Thyroid gland (tissue), 4 donors: Measurements from ENCODE around the gene CCDC68.

Experiments used
- POLR2A ChIP-seq, 2 donors: fragments of 450-650 bp; IDR thresholded peaks; one replicate each; pipeline ENCODE4 v1.6.1; 2017; ENCODE audit warnings: antibody characterized with exemption in 2 of 2, mild to moderate bottlenecking in 2 of 2, moderate library complexity in 1 of 2
- TF ChIP-seq, protein P1 (sequence below), 6 experiments: fragments of 200-600 bp in 3 of 6; fragments of 450-650 bp in 3 of 6; sonication (generic) in 3 of 6; IDR thresholded peaks; one replicate each; pipeline ENCODE4 v1.5.1; 2016 to 2019; ENCODE audit warnings: antibody characterized with exemption in 6 of 6, mild to moderate bottlenecking in 2 of 6, inconsistent platforms in 1 of 6, moderate library complexity in 1 of 6

DNA sequence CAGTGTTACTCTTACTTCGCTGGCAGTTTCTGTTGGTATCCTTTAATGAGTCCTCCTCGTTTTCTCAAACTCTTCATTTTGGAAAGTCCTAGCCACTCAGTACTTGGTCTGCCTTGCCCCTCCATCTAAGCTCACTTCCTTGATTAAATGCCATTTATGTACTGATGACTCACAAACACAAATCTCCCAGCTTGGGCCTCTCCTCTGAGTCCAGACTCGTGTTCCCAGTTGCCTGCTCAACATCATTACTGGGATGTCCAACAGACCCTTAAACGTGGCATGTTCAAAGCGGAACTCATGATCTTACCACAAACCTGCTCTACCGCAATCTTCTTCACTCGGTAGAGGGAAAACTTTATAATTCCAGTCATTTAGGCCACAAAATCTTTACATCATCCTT lies 13.8 kb upstream of the CCDC68 start:
- TF ChIP-seq POLR2A (IDR thresholded peaks at IDR 0.05): no peak
- TF ChIP-seq, protein P1, sequence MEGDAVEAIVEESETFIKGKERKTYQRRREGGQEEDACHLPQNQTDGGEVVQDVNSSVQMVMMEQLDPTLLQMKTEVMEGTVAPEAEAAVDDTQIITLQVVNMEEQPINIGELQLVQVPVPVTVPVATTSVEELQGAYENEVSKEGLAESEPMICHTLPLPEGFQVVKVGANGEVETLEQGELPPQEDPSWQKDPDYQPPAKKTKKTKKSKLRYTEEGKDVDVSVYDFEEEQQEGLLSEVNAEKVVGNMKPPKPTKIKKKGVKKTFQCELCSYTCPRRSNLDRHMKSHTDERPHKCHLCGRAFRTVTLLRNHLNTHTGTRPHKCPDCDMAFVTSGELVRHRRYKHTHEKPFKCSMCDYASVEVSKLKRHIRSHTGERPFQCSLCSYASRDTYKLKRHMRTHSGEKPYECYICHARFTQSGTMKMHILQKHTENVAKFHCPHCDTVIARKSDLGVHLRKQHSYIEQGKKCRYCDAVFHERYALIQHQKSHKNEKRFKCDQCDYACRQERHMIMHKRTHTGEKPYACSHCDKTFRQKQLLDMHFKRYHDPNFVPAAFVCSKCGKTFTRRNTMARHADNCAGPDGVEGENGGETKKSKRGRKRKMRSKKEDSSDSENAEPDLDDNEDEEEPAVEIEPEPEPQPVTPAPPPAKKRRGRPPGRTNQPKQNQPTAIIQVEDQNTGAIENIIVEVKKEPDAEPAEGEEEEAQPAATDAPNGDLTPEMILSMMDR (IDR thresholded peaks at IDR 0.05): no peak
